ENCODE measurements around the gene ARRDC1.
"Not testable (repeated sequence)": the region's sequence is repeated elsewhere in the genome, so short reads cannot be mapped to it uniquely, and the experiment has no call there.

Gene ARRDC1

GRCh38 chr9:137605121-137606004 lies at the start of gene ARRDC1:
ARRDC1 (plus strand) TSS chr9:137605686; CDS start chr9:137605718, 32 bp downstream.
- peak; percentile 98 for DNase-seq (ENCODE audit: low spot score)

- DNase-seq (ENCODE audit: low spot score), result no peak
Measured at GRCh38 chr9:137556069-137556838, 49.2 kb upstream of the ARRDC1 start.

GRCh38 chr9:137558127-137558526 lies 47.4 kb upstream of the ARRDC1 start:
- no peak for DNase-seq (ENCODE audit: low spot score)

- no peak for DNase-seq (ENCODE audit: low spot score)
Measured at GRCh38 chr9:137564134-137564533, 41.4 kb upstream of the ARRDC1 start.

- DNase-seq (ENCODE audit: low spot score), result no peak
Measured at GRCh38 chr9:137564817-137565411, 40.6 kb upstream of the ARRDC1 start.

- DNase-seq (ENCODE audit: low spot score), result not testable (repeated sequence)
Measured at GRCh38 chr9:137568445-137568844, 37.0 kb upstream of the ARRDC1 start.

GRCh38 chr9:137569609-137570203 lies 35.8 kb upstream of the ARRDC1 start:
- DNase-seq (ENCODE audit: low spot score), result no peak

- no peak for DNase-seq (ENCODE audit: low spot score)
Measured at GRCh38 chr9:137570566-137570965, 34.9 kb upstream of the ARRDC1 start.

GRCh38 chr9:137574192-137574591 lies 31.3 kb upstream of the ARRDC1 start:
- DNase-seq (ENCODE audit: low spot score), result no peak

- no peak for DNase-seq (ENCODE audit: low spot score)
Measured at GRCh38 chr9:137575364-137575715, 30.1 kb upstream of the ARRDC1 start.

- DNase-seq (ENCODE audit: low spot score), result no peak
Measured at GRCh38 chr9:137575716-137576411, 29.6 kb upstream of the ARRDC1 start.

- peak; percentile 98 for DNase-seq (ENCODE audit: low spot score)
Measured at GRCh38 chr9:137578518-137579258, 26.8 kb upstream of the ARRDC1 start, which contains the start of gene DPH7. DPH7 (minus strand) TSS chr9:137578925; CDS start chr9:137578777, 148 bp downstream.

GRCh38 chr9:137579259-137579604 lies 26.3 kb upstream of the ARRDC1 start:
- DNase-seq (ENCODE audit: low spot score), result no peak

- DNase-seq (ENCODE audit: low spot score), result no peak
Measured at GRCh38 chr9:137580209-137580953, 25.1 kb upstream of the ARRDC1 start.

- no peak for DNase-seq (ENCODE audit: low spot score)
Measured at GRCh38 chr9:137580954-137581322, 24.5 kb upstream of the ARRDC1 start.

- DNase-seq (ENCODE audit: low spot score), result no peak
Measured at GRCh38 chr9:137581361-137582285, 23.9 kb upstream of the ARRDC1 start.

GRCh38 chr9:137582286-137582860 lies 23.1 kb upstream of the ARRDC1 start:
- DNase-seq (ENCODE audit: low spot score), result no peak

GRCh38 chr9:137583347-137583746 lies 22.1 kb upstream of the ARRDC1 start:
- DNase-seq (ENCODE audit: low spot score), result no peak

- DNase-seq (ENCODE audit: low spot score), result no peak
Measured at GRCh38 chr9:137583957-137584356, 21.5 kb upstream of the ARRDC1 start.
